Colonic mucosa (tissue), 4 donors: ENCODE results near the gene PRXL2B. TPM values are rescaled to one million over a fixed set of nuclear protein-coding genes. Genes with fewer than 3 reads are reported as not detected.
"Not testable (repeated sequence)": the region's sequence is repeated elsewhere in the genome, so short reads cannot be mapped to it uniquely, and the experiment has no call there.

Experiments
- DNase-seq: peaks from one replicate; pipeline ENCODE4 v3.0.0-alpha.2; 2020
- H3K27ac ChIP-seq: fragments of 200-600 bp; one replicate; pipeline ENCODE4 v1.8.0; 2021
- H3K27me3 ChIP-seq: fragments of 200-600 bp; one replicate; pipeline ENCODE4 v1.8.0; 2021
- H3K36me3 ChIP-seq: fragments of 200-600 bp; one replicate; pipeline ENCODE4 v1.8.0; 2021
- H3K4me1 ChIP-seq: fragments of 200-600 bp; one replicate; pipeline ENCODE4 v1.8.0; 2021; ENCODE audit warnings: mild to moderate bottlenecking
- H3K4me3 ChIP-seq: fragments of 200-600 bp; one replicate; pipeline ENCODE4 v1.8.0; 2021
- H3K9ac ChIP-seq, 2 donors: one replicate each; pipeline ENCODE4 v1.7.0; 2013; ENCODE audit warnings: control low read depth in 2 of 2, low read depth in 2 of 2, low read length in 2 of 2
- H3K9me3 ChIP-seq: fragments of 200-600 bp; one replicate; pipeline ENCODE4 v1.8.0; 2021
- CTCF ChIP-seq: fragments of 200-600 bp; IDR thresholded peaks from one replicate; pipeline ENCODE4 v1.8.0; 2022; ENCODE audit warnings: antibody characterized with exemption, mild to moderate bottlenecking
- intact Hi-C: fragments of 100-400 bp; cut with DNase I; formaldehyde crosslinking; loops from one replicate; pipeline ENCODE4 v1.14.1; 2022
- total RNA-seq, 2 donors: library from RNA; stranded (reverse); fragmentation: NEBNext Ultra II Directional in 1 of 2; extraction: Animal tissue kit (Norgen Biotek cat#: 25700) in 1 of 2; gene quantifications; one replicate each; pipeline ENCODE4 v1.2.1, GENCODE V29; 2021
- donor health status: healthy.
- donor health status: DM: no; HTN: no; CAD: no.
- donor health status: DM: no; HTN: no; CAD: no.

PRXL2B gene
- total RNA-seq, 2 donors from 2014 or later, result 105 to 120 TPM

GRCh38 chr1:2570332-2570731, 16.2 kb upstream of the PRXL2B start:
- Histone ChIP-seq H3K4me1 (no peaks in the 10 kb centered on the region), H3K27me3 (no peaks in the 10 kb centered on the region), H3K36me3 (no peaks in the 10 kb centered on the region), H3K4me3 (no peak overlapping the region), H3K9ac (no peak overlapping the region), H3K27ac (no peak overlapping the region), H3K9me3 (no peaks in the 10 kb centered on the region)
- no peak for TF ChIP-seq CTCF
- intact Hi-C loops, result no loop called here
- DNase-seq, result no peak

GRCh38 chr1:2571348-2571747, 15.2 kb upstream of the PRXL2B start:
- Histone ChIP-seq H3K27ac (no peak overlapping the region), H3K4me3 (no peak overlapping the region), H3K4me1 (no peaks in the 10 kb centered on the region), H3K27me3 (no peaks in the 10 kb centered on the region), H3K9ac (no peak overlapping the region), H3K9me3 (no peaks in the 10 kb centered on the region), H3K36me3 (no peaks in the 10 kb centered on the region)
- TF ChIP-seq CTCF, result no peak
- DNase-seq, result no peak
- intact Hi-C loops, result no loop called here

- no peaks in the 10 kb centered on the region for H3K4me1 ChIP-seq
- intact Hi-C loops, result no loop called here
- H3K27me3 ChIP-seq, result no peaks in the 10 kb centered on the region
These were observed 13.2 kb upstream of the PRXL2B start for GRCh38 chr1:2573250-2573920.

GRCh38 chr1:2574350-2574749, 12.2 kb upstream of the PRXL2B start:
- Histone ChIP-seq H3K27ac (no peak overlapping the region), H3K4me3 (no peak overlapping the region), H3K27me3 (no peaks in the 10 kb centered on the region), H3K9ac (no peak overlapping the region), H3K9me3 (no peaks in the 10 kb centered on the region), H3K4me1 (no peaks in the 10 kb centered on the region), H3K36me3 (no peaks in the 10 kb centered on the region)
- intact Hi-C loops, result no loop called here
- TF ChIP-seq CTCF, result no peak
- DNase-seq, result no peak

More at GRCh38 chr1:2573250-2573920, 13.2 kb upstream of the PRXL2B start:
- no peak overlapping the region for H3K4me3 ChIP-seq
- TF ChIP-seq CTCF, result no peak
- H3K9ac ChIP-seq, result no peak overlapping the region
- DNase-seq, result no peak
- H3K9me3 ChIP-seq, result no peaks in the 10 kb centered on the region
- H3K36me3 ChIP-seq, result no peaks in the 10 kb centered on the region
- H3K27ac ChIP-seq, result no peak overlapping the region

GRCh38 chr1:2575801-2576663, 10.5 kb upstream of the PRXL2B start:
- peak overlapping the region; percentile 20 to 89 for H3K9ac ChIP-seq
- H3K27ac ChIP-seq, result peak overlapping the region; percentile 98
- no peaks in the 10 kb centered on the region for H3K27me3 ChIP-seq
- no peaks in the 10 kb centered on the region for H3K4me1 ChIP-seq
- peak; percentile 97 for DNase-seq
- H3K36me3 ChIP-seq, result no peaks in the 10 kb centered on the region
- no peaks in the 10 kb centered on the region for H3K9me3 ChIP-seq
- peak overlapping the region; percentile 25 for H3K4me3 ChIP-seq
- intact Hi-C loops, result no loop called here
- TF ChIP-seq CTCF, result no peak

GRCh38 chr1:2577565-2578075, 9.0 kb upstream of the PRXL2B start:
- H3K9ac ChIP-seq, result peak overlapping the region; percentile 64 to 85

More at GRCh38 chr1:2577565-2578075, 9.0 kb upstream of the PRXL2B start:
- H3K27me3 ChIP-seq, intact Hi-C loops, H3K9me3 ChIP-seq, H3K36me3 ChIP-seq, H3K4me1 ChIP-seq, DNase-seq: not testable (repeated sequence)
- H3K4me3 ChIP-seq, result peak overlapping the region; percentile 40
- peak overlapping the region; percentile 96 for H3K27ac ChIP-seq
